GM12865 (cell line): ENCODE data around the gene GPSM1.

Experiments
- DNase-seq: peaks from one replicate; pipeline ENCODE4 v3.0.0; 2010; ENCODE audit warnings: low read depth
- H3K4me3 ChIP-seq: 2 replicates; pipeline ENCODE4 v1.5.1; 2011; ENCODE audit warnings: mild to moderate bottlenecking, low read depth, low read length, control low read depth
- TF ChIP-seq, protein P1 (sequence below): IDR thresholded peaks from 2 replicates; pipeline ENCODE4 v1.5.1; 2011; ENCODE audit warnings: low read length, control low read depth, low read depth, inconsistent platforms; ENCODE audit not compliant: insufficient read depth; ENCODE audit errors: missing control alignments

The GPSM1 gene

DNA sequence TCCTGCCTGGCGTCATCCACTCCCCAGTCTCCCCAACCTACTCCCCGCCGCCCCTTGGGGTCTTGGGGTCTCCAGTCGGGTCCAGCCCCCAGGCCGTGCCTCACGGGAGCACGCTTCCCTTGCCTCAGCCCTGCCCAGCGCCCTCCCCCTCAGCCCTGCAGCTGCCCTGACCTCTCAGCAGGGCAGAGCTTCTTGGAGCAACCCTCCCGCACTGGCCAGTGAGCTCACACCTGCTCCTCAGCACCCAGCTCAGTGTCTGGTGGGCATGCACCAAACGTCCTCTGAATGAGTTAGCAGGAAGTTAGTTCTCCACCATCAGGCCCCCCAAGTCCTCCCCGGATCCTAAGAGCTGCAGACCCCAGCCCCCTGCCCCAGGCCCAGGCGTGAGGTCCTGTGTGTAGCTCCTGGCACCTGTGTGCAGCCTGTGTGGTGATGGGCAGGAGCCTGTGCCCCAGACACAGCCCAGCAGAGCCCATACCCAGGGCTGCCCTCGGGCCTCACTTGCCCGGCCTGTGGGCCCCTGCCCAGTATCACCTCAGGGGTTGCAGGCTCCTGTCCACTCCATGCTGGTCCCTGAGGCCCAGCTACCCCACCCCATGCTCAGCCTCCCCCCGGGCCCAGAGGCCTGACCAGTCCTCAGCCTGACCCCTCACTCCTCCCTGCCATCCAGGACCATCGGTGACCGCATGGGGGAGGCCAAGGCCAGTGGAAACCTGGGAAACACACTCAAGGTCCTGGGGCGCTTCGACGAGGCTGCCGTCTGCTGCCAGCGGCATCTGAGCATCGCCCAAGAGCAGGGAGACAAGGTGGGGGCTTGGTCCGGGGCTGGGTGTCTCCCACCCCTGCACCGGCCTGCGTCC is 8.2 kb downstream of the GPSM1 start:
- H3K4me3 ChIP-seq: no peak overlapping the region
- TF ChIP-seq, protein P1, sequence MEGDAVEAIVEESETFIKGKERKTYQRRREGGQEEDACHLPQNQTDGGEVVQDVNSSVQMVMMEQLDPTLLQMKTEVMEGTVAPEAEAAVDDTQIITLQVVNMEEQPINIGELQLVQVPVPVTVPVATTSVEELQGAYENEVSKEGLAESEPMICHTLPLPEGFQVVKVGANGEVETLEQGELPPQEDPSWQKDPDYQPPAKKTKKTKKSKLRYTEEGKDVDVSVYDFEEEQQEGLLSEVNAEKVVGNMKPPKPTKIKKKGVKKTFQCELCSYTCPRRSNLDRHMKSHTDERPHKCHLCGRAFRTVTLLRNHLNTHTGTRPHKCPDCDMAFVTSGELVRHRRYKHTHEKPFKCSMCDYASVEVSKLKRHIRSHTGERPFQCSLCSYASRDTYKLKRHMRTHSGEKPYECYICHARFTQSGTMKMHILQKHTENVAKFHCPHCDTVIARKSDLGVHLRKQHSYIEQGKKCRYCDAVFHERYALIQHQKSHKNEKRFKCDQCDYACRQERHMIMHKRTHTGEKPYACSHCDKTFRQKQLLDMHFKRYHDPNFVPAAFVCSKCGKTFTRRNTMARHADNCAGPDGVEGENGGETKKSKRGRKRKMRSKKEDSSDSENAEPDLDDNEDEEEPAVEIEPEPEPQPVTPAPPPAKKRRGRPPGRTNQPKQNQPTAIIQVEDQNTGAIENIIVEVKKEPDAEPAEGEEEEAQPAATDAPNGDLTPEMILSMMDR: no peak
- DNase-seq: no peak

DNA sequence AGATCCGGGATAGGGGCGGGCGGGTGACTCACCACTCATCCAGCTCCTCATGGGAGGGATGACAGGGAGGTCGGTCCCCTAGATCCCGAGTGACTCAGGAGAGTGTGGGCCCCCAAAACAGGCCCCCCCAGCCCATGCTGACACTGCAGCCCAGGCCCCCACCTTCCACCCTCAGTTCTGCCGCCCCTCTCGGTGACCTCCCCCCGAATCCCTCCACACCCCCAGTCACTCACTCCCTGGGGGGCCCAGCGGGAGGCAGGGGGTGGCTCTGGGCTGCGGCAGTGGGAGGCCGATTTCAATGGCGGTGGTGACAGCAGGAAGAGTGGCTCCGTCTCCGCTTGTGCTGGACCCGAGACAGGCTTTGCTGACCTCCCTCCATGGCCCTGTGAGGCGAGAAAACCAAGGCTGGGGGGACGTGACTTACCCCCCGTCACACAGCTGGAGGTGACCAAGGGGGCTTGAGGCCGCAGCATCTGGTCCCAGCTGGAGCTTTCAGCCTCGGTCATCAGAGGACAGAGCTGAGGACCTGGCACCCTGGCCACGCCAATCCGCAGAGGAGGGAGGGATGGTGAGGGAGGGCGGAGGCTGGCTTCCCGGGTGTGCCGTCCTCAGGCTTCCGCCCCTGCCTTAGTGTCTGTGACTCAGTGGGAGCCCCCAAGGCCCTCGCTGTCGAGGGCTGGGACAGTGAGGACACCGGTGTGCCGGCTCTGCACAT is 9.0 kb downstream of the GPSM1 start:
- H3K4me3 ChIP-seq: no peak overlapping the region
- TF ChIP-seq, protein P1: no peak
- DNase-seq: no peak

DNA sequence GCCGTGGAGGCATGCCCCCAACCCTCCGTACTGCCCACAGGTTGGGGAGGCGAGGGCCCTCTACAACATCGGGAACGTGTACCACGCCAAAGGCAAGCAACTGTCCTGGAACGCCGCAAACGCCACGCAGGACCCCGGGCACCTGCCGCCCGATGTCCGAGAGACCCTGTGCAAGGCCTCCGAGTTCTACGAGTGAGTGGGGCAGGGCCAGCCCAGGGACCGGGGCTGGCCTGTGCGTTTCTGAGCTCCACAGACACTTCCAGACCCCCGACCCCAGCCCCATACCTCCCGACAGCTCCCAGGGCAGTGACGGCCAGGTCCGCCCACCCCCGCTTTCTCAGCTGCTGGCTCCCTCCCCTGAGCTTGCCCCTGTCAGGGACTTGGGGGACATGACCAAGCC is 9.5 kb downstream of the GPSM1 start:
- DNase-seq: no peak
- TF ChIP-seq, protein P1: no peak
- H3K4me3 ChIP-seq: no peak overlapping the region

DNA sequence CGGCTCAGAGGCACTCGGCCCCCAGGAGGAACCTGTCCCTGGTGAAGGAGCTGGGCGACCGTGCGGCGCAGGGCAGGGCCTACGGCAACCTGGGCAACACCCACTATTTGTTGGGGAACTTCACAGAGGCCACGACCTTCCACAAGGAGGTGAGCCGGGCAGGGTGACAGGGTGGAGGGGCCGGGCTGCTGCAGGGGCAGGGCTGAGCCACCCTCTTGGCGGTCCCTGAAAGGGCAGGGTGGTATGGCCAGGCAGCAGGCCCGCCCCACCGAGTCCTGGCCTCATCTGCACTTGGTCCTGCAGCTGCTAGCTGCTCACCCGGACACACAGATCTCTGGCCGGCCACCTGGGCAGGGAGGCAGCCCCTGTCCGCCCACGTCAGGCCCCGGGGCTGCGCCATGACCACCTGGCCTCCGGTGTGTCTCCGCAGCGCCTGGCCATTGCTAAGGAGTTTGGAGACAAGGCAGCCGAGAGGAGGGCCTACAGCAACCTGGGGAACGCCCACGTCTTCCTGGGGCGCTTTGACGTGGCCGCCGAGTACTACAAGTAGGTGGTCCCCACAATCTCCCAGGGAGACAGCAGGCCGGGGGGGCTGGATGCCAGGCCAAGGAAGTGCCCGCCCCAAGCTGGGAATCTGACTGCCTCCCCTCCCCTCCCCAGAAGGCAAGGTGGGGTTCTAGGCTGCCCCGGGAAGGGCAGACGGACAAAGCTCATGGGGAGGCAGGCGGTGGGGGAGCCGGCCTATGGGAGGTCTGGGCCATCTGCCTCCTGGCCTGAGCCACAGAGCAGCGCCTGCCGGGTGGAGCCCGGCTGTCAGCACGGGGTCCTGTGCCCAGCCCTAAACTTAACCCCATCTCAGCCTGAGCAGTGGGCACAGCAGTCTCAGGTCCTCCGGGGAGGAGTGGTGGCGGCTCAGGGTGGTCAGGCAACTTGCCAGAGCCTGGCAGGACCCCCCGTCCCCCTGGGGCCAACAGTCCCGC is 10.4 kb downstream of the GPSM1 start:
- DNase-seq: no peak
- TF ChIP-seq, protein P1: no peak
- no peak overlapping the region for H3K4me3 ChIP-seq

DNA sequence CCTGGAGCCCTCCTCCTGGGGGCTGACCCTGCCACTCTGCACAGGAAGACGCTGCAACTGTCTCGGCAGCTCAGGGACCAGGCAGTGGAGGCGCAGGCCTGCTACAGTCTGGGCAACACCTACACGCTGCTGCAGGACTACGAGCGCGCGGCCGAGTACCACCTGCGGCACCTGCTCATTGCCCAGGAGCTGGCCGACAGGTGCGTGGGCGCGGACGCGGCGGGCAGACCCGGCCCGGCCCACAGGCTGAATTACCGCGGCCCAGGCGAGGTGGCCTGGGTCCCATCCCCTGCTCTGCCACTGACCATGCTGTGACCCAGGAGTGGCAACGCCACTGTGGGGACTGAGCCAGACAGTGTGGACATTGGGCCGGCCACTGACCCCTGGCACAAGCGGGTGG is 11.2 kb downstream of the GPSM1 start:
- no peak overlapping the region for H3K4me3 ChIP-seq
- no peak for DNase-seq
- TF ChIP-seq, protein P1: no peak

DNA sequence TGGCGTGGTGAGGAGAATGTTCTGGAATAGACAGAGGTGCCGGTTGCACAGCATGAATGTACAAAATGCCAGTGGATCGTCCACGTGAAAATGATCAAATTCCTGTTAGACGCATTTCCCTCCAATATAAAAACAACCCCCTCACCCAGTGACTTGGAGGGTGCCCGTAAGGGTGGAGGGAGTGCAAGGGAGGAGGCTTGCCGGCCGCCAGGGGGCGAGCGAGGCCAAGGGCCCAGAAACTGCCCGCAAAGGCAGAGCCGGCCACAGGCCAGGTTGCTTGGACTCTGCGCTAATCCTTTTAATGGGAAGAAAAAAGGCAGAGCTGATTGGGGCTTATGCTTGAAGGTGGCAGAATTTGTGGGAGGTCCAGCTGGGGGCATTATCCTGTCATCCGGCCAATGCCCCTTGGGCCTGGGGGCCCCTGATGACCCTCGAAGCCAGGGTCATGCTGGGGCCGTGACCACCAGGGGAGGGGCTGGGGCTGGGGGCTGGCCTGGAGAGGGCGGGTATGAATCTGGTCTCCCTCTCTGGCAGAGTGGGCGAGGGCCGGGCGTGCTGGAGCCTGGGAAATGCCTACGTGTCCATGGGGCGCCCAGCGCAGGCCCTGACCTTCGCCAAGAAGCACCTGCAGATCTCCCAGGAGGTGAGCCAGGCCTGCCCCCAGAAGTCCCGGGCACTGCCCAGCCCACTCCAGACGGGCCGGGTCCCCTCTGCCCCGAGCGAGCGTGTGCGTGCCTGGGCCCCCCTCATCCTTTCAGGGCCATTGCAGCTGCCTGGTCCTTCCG is 12.0 kb downstream of the GPSM1 start:
- H3K4me3 ChIP-seq: no peak overlapping the region
- peak; percentile 76 for DNase-seq
- TF ChIP-seq, protein P1: peak; percentile 97
